Left ventricle myocardium inferior (tissue), 1 donor: ENCODE results near the gene ATG5. TPM values are rescaled to one million over a fixed set of nuclear protein-coding genes. Genes with fewer than 3 reads are reported as not detected.

Experiments used
- DNase-seq: peaks from one replicate; pipeline ENCODE4 v3.0.0-alpha.2; 2020
- H3K27ac ChIP-seq: fragments of 200-600 bp; replicated peaks from 2 replicates; pipeline ENCODE4 v1.8.0; 2021
- H3K27me3 ChIP-seq: fragments of 200-600 bp; 2 replicates; pipeline ENCODE4 v1.8.0; 2021; ENCODE audit warnings: low read depth
- H3K36me3 ChIP-seq: fragments of 200-600 bp; 2 replicates; pipeline ENCODE4 v1.8.0; 2021
- H3K4me1 ChIP-seq: fragments of 200-600 bp; 2 replicates; pipeline ENCODE4 v1.8.0; 2021
- H3K4me3 ChIP-seq: fragments of 200-600 bp; 2 replicates; pipeline ENCODE4 v1.8.0; 2021; ENCODE audit warnings: mild to moderate bottlenecking, moderate library complexity
- H3K9me3 ChIP-seq: fragments of 200-600 bp; replicated peaks from 2 replicates; pipeline ENCODE4 v1.8.0; 2021
- intact Hi-C: fragments of 100-400 bp; cut with micrococcal nuclease; formaldehyde crosslinking; loops from one replicate; pipeline ENCODE4 v1.11.0; 2022
- total RNA-seq: library from RNA; stranded (reverse); fragmentation: NEBNext Ultra II Directional; extraction: Animal tissue kit (Norgen Biotek cat#: 25700); gene quantifications from one replicate; pipeline ENCODE4 v1.2.1, GENCODE V29; 2021
- TF ChIP-seq, protein P1 (sequence below): fragments of 200-600 bp; IDR thresholded peaks from 2 replicates; pipeline ENCODE4 v1.8.0; 2021; ENCODE audit warnings: antibody characterized with exemption, mild to moderate bottlenecking, borderline replicate concordance
- donor health status: DM: no; HTN: yes; CAD: no; lungs with severe emphysema.

The ATG5 gene
- total RNA-seq, 1 donor from 2014 or later: 18.0 TPM

DNA sequence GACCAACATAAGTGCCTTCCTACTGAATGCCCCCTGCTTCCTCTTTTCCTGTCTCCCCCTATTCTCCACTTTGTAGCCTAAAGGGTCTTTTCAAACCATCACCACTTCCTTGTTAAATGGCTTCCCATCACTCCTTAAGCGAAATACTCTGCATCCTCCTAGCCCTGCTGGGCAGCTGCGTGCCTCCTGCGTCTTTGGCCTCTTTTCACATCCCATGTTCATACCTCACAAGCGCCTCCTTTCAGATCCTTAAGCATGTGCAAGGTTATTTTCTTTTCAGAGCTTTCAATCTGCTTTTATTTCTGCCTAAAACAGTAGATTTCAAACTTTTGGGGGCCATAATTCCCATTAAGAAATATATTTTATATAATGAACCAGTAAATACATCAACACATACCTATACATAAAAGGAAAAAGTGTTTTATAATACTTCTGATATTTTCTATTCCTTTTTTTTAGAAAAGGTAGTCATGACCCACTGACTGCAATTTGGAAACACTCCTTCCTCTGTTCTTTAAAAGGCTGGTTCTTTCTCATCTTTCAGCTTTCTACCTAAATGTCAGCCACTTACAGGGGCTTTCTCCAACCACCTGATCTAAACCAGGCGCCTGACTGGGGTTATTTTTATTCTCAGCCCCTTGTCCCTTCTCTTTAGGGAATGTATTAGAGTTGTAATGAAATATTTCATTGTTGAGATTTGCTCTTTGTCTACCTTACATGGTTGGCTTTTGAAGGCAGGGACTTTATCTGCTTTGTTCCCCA is 155.3 kb downstream of the ATG5 start:
- intact Hi-C loops: no loop called here
- TF ChIP-seq, protein P1, sequence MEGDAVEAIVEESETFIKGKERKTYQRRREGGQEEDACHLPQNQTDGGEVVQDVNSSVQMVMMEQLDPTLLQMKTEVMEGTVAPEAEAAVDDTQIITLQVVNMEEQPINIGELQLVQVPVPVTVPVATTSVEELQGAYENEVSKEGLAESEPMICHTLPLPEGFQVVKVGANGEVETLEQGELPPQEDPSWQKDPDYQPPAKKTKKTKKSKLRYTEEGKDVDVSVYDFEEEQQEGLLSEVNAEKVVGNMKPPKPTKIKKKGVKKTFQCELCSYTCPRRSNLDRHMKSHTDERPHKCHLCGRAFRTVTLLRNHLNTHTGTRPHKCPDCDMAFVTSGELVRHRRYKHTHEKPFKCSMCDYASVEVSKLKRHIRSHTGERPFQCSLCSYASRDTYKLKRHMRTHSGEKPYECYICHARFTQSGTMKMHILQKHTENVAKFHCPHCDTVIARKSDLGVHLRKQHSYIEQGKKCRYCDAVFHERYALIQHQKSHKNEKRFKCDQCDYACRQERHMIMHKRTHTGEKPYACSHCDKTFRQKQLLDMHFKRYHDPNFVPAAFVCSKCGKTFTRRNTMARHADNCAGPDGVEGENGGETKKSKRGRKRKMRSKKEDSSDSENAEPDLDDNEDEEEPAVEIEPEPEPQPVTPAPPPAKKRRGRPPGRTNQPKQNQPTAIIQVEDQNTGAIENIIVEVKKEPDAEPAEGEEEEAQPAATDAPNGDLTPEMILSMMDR: no peak
- no peaks in the 10 kb centered on the region for H3K9me3 ChIP-seq

DNA sequence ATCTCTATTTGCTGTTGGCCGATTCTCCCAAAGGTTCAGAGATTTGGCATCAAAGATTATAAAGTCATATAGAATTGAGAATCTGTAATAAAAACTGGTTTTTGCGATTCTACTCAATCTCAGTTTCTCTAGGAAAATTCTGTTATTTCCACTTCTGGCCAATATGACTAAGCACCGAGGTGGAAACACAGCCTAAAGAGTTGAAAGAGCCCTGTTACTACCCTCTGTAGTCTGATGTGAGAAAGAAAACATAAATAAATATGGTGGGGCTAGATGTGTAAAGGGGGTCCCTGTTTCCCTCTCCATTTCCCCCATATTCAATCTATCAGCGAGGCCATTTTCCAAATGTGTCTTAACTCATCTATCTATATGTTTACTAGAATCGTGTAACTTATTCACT is 156.0 kb downstream of the ATG5 start:
- Histone ChIP-seq H3K27ac (no peak overlapping the region), H3K27me3 (no peaks in the 10 kb centered on the region), H3K9me3 (no peaks in the 10 kb centered on the region), H3K4me3 (no peak overlapping the region), H3K36me3 (no peaks in the 10 kb centered on the region), H3K4me1 (no peaks in the 10 kb centered on the region)
- intact Hi-C loops: no loop called here
- TF ChIP-seq, protein P1: no peak
- no peak for DNase-seq

More for the DNA sequence above, 155.3 kb downstream of the ATG5 start:
- Histone ChIP-seq H3K27ac (no peak overlapping the region), H3K36me3 (no peaks in the 10 kb centered on the region), H3K4me3 (no peak overlapping the region), H3K27me3 (no peaks in the 10 kb centered on the region), H3K4me1 (no peaks in the 10 kb centered on the region)
- DNase-seq: no peak

DNA sequence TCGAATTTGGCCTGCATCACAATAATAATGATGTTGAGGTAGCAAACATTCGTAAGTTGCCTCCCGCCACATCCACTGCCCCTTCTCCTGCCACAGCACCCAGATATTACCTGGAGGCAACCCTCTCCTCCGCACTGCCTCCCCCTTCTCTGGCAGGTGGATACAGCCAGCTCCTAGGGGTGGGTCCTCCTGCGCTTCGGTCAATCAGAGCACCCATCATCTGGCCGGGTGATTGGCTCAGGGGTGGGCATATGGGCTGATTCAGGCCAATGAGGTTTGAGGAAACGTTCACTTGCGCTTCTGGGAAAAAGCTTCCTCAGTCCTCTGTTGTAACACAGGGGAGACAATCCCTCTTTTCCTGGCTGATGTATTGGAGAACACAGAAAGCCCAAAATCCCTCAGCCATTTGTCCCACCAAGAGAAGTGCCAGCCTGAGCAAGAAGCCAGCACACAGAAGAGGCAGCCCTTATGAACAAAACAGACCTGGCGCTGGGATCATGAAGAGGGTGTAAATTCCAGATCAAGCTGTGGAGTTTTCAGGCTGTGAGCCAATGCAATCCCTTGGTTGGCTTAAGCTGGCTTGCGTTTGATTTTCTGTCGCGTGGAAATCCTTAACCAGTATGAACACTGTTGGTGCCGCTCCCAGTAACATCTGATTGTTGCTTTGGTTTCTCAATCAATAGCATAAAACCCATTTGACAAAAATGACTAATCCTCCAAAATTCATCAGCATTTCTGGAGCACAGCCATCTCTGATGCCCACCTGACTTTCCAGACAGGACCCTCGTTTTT is 157.3 kb downstream of the ATG5 start:
- intact Hi-C loops: no loop called here
- no peak overlapping the region for H3K27ac ChIP-seq
- H3K27me3 ChIP-seq: no peaks in the 10 kb centered on the region
- DNase-seq: no peak
- TF ChIP-seq, protein P1: no peak
- no peaks in the 10 kb centered on the region for H3K36me3 ChIP-seq
- no peak overlapping the region for H3K4me3 ChIP-seq
- no peaks in the 10 kb centered on the region for H3K4me1 ChIP-seq
- no peaks in the 10 kb centered on the region for H3K9me3 ChIP-seq

DNA sequence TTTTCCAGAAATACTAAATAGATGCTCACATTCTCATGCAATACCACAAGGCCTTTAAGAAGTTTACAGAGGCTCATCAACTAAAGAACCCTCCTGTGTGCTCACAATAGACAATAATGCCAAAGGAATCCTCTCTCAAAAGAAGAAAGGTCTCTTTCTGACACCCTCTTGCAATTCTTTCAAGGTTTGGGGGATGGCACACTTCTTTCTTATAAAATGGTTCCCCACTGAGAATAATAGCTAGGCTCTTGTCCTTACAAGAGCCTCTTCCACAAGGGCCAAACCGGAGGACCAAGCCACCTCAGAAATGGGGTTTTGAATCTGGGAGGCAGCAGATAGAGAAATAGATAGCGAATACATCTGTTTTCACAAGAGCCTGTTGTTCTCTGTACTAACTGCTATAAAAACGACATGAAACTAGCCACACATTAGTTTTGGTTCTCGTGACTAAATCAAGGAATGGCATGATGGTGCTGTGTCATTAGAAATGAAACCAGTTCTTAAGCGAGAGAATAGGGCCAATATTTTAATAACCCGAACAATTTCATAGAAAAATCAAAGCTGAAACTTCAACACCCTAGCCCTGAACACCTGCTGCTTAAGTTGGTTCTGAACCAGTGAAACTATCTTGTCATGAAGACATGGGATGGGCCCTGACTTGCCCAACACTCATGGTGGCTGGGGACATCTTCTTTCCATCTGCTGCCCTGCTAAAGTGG is 158.3 kb downstream of the ATG5 start:
- Histone ChIP-seq H3K27me3 (no peaks in the 10 kb centered on the region), H3K4me1 (no peaks in the 10 kb centered on the region), H3K4me3 (no peak overlapping the region), H3K27ac (no peak overlapping the region), H3K9me3 (no peaks in the 10 kb centered on the region), H3K36me3 (no peaks in the 10 kb centered on the region)
- intact Hi-C loops: no loop called here
- TF ChIP-seq, protein P1: no peak
- DNase-seq: no peak

DNA sequence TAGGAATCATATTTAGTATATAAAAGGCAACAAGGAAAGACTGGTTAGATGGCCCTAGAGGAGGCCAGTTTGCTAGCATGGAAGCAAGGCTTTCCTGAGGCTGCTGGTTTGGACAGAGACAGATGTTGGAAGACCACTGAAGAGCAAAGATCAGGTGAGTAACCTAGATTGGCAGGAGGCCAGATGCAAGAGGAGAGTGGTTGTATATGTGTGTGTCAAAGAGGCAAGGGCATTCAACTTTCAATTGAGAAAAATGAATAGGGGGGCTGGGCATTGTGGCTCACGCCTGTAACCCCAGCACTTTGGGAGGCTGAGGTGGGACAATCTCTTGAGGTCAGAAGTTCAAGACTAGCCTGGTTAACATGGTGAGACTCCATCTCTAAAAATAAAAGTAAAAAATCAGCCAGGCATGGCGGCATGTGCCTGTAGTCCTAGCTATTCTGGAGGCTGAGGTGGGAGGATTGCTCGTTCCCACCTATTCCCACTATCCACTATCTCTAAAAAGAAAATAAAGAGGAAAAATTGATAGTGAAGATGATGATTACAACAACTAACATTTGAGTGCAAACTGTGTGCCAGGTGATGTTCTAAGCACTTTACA is 159.6 kb downstream of the ATG5 start:
- Histone ChIP-seq H3K27ac (no peak overlapping the region), H3K27me3 (peaks cover under 1% of the 10 kb centered on the region), H3K4me3 (no peak overlapping the region), H3K9me3 (no peaks in the 10 kb centered on the region), H3K36me3 (no peaks in the 10 kb centered on the region), H3K4me1 (no peaks in the 10 kb centered on the region)
- TF ChIP-seq, protein P1: no peak
- DNase-seq: no peak
- intact Hi-C loops: no loop called here
